ENCODE results near the gene TEX29. TPM values are rescaled to one million over a fixed set of nuclear protein-coding genes. Genes with fewer than 3 reads are reported as not detected.

TEX29 gene
- total RNA-seq, 1 experiment from 2014 or later, result 0.45 TPM

GRCh38 chr13:111278743-111279652 is 41.4 kb upstream of the TEX29 start:
- no peaks in the 10 kb centered on the region for H3K9me3 ChIP-seq (ENCODE audit: low read depth, low read length, poor library complexity, severe bottlenecking)
- no TSS peak for BruUV-seq (replicated peaks)
- no peak for DNase-seq (ENCODE audit: low spot score)
- POLR2A ChIA-PET (ENCODE audit: low non-redundant PET), result no interaction called here
- intact Hi-C loops (cut with micrococcal nuclease; ENCODE audit: unreplicated experiment), result no loop called here
- H3K27me3 ChIP-seq (replicated peaks; ENCODE audit: insufficient read depth, low read depth, low read length, poor library complexity), result no peaks in the 10 kb centered on the region
- CTCF ChIA-PET, result no interaction called here
- peaks cover 26% of the 10 kb centered on the region for H3K36me3 ChIP-seq (ENCODE audit: insufficient read depth, low read length, poor library complexity, severe bottlenecking)
- H3K27ac ChIP-seq (ENCODE audit: low read depth, low read length, poor library complexity, severe bottlenecking), result no peak overlapping the region
- TF ChIP-seq, protein P1, sequence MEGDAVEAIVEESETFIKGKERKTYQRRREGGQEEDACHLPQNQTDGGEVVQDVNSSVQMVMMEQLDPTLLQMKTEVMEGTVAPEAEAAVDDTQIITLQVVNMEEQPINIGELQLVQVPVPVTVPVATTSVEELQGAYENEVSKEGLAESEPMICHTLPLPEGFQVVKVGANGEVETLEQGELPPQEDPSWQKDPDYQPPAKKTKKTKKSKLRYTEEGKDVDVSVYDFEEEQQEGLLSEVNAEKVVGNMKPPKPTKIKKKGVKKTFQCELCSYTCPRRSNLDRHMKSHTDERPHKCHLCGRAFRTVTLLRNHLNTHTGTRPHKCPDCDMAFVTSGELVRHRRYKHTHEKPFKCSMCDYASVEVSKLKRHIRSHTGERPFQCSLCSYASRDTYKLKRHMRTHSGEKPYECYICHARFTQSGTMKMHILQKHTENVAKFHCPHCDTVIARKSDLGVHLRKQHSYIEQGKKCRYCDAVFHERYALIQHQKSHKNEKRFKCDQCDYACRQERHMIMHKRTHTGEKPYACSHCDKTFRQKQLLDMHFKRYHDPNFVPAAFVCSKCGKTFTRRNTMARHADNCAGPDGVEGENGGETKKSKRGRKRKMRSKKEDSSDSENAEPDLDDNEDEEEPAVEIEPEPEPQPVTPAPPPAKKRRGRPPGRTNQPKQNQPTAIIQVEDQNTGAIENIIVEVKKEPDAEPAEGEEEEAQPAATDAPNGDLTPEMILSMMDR (conservative IDR thresholded peaks at IDR 0.05; ENCODE audit: low read depth, low read length), result no peak
- no peak for TF ChIP-seq EZH2 (IDR thresholded peaks at IDR 0.05; ENCODE audit: borderline replicate concordance, low read depth, low read length, poor library complexity, severe bottlenecking)
- H3K4me3 ChIP-seq (ENCODE audit: low read depth, low read length, poor library complexity, severe bottlenecking), result no peak overlapping the region
- no peaks in the 10 kb centered on the region for H3K4me1 ChIP-seq (ENCODE audit: insufficient read depth, low read length, poor library complexity, severe bottlenecking)

- no peaks in the 10 kb centered on the region for H3K27me3 ChIP-seq (replicated peaks; ENCODE audit: insufficient read depth, low read depth, low read length, poor library complexity)
- POLR2A ChIA-PET (ENCODE audit: low non-redundant PET), result interaction anchor here (0.7 kb wide), 1 partner anchor 21 kb away, joined by 12 read pairs; no protein-coding TSS in a partner anchor
- CTCF ChIA-PET, result no interaction called here
- no peaks in the 10 kb centered on the region for H3K4me1 ChIP-seq (ENCODE audit: insufficient read depth, low read length, poor library complexity, severe bottlenecking)
- peaks cover 23% of the 10 kb centered on the region for H3K36me3 ChIP-seq (ENCODE audit: insufficient read depth, low read length, poor library complexity, severe bottlenecking)
- H3K9me3 ChIP-seq (ENCODE audit: low read depth, low read length, poor library complexity, severe bottlenecking), result no peaks in the 10 kb centered on the region
- DNase-seq (ENCODE audit: low spot score), result no peak
- BruUV-seq (replicated peaks), result no TSS peak
- H3K27ac ChIP-seq (ENCODE audit: low read depth, low read length, poor library complexity, severe bottlenecking), result no peak overlapping the region
- intact Hi-C loops (cut with micrococcal nuclease; ENCODE audit: unreplicated experiment), result no loop called here
- H3K4me3 ChIP-seq (ENCODE audit: low read depth, low read length, poor library complexity, severe bottlenecking), result no peak overlapping the region
- TF ChIP-seq EZH2 (IDR thresholded peaks at IDR 0.05; ENCODE audit: borderline replicate concordance, low read depth, low read length, poor library complexity, severe bottlenecking), result no peak
- TF ChIP-seq, protein P1 (conservative IDR thresholded peaks at IDR 0.05; ENCODE audit: low read depth, low read length), result no peak
These were observed 40.2 kb upstream of the TEX29 start for GRCh38 chr13:111280226-111280625.

DNA sequence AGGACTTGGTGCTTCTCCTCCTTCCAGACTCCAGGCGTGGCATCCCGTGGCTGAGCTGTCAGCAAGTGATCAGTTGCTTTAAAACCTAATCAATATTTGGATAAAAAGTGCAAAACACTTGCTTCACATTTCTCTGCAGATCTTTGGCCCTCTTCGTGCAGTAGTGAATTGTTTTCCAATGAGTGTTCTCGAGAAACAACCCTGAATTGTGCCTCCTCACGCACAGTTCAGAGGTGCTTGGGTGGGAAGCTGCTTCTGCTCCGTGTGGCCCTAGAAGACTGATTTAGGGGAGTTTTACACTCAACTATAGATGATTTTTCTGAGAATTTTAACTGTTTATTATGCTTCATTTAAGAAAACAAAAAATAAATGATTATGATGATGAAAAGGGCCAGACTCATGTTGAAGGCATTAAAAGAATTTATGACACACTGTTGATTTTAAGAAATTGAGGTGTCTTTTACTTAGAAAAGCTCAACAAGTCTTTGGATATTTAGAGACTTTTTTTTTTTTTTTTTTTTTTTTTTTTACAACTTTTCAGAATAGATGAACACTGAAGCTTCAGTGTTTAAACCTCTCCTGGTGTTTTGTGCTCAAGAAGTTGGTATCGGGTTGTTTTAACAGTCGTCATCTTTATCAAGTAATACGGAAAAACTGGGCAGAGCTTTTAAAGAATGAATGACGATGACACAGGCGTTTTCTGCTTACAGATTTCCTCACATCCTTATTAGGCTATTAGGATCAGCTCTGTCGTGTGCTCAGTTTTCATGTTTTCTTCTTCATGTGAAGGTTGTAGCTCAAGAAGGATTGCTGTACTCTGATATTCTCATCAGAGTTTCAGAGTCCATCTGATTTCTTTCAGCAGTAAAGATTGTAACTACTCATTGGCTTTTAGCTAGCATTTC is 39.5 kb upstream of the TEX29 start:
- no peak overlapping the region for H3K27ac ChIP-seq (ENCODE audit: low read depth, low read length, poor library complexity, severe bottlenecking)

More for the DNA sequence above, 39.5 kb upstream of the TEX29 start:
- Histone ChIP-seq H3K9me3 (ENCODE audit: low read depth, low read length, poor library complexity, severe bottlenecking) (no peaks in the 10 kb centered on the region), H3K4me1 (ENCODE audit: insufficient read depth, low read length, poor library complexity, severe bottlenecking) (no peaks in the 10 kb centered on the region), H3K4me3 (ENCODE audit: low read depth, low read length, poor library complexity, severe bottlenecking) (no peak overlapping the region), H3K27me3 (replicated peaks; ENCODE audit: insufficient read depth, low read depth, low read length, poor library complexity) (no peaks in the 10 kb centered on the region), H3K36me3 (ENCODE audit: insufficient read depth, low read length, poor library complexity, severe bottlenecking) (peaks cover 16% of the 10 kb centered on the region)
- intact Hi-C loops (cut with micrococcal nuclease; ENCODE audit: unreplicated experiment), result no loop called here
- ChIA-PET CTCF (no interaction called here), POLR2A (ENCODE audit: low non-redundant PET) (interaction anchor here (0.6 kb wide), 1 partner anchor 1792 kb away, joined by 3 read pairs; no protein-coding TSS in a partner anchor)
- TF ChIP-seq, protein P1 (conservative IDR thresholded peaks at IDR 0.05; ENCODE audit: low read depth, low read length), result no peak
- no peak for TF ChIP-seq EZH2 (IDR thresholded peaks at IDR 0.05; ENCODE audit: borderline replicate concordance, low read depth, low read length, poor library complexity, severe bottlenecking)
- no TSS peak for BruUV-seq (replicated peaks)
- no peak for DNase-seq (ENCODE audit: low spot score)
